Brain microvascular endothelial cell (primary cell): Measurements from ENCODE around the gene TMEM221.

ENCODE experiments used
- DNase-seq: peaks from one replicate; pipeline ENCODE4 v3.0.0-alpha.2; 2020
- H3K27ac ChIP-seq: fragments of 250-450 bp; sonication (Bioruptor Pico); 2 replicates; pipeline ENCODE4 v1.5.1; 2020; ENCODE audit warnings: mild to moderate bottlenecking, moderate library complexity
- H3K27me3 ChIP-seq: fragments of 250-450 bp; sonication (Bioruptor Pico); replicated peaks from 2 replicates; pipeline ENCODE4 v1.5.1; 2020; ENCODE audit warnings: mild to moderate bottlenecking
- H3K36me3 ChIP-seq: fragments of 250-450 bp; sonication (Bioruptor Pico); replicated peaks from 2 replicates; pipeline ENCODE4 v1.5.1; 2020; ENCODE audit warnings: mild to moderate bottlenecking
- H3K4me3 ChIP-seq: 2 replicates; pipeline ENCODE4 v1.5.1; 2011; ENCODE audit warnings: low read depth, mild to moderate bottlenecking, control low read depth, low read length, moderate library complexity
- in situ Hi-C: cut with HindIII; loops from 2 replicates; pipeline ENCODE4 v1.10.0; 2017; ENCODE audit warnings: low sequenced_read_pairs, low pct_ligation_motif_present
- TF ChIP-seq, protein P1 (sequence below): IDR thresholded peaks from 2 replicates; pipeline ENCODE4 v1.5.1; 2011; ENCODE audit warnings: low read depth, mild to moderate bottlenecking, moderate library complexity, low read length, control low read depth, inconsistent platforms; ENCODE audit errors: missing control alignments

The TMEM221 gene

GRCh38 chr19:17419621-17420474 lies 28.6 kb downstream of the TMEM221 start, which contains the start of gene MVB12A:
TSS of gene MVB12A (plus strand) at chr19:17420047. CDS start at chr19:17420136, 89 bp downstream.
- Histone ChIP-seq H3K4me3 (peak within 1 kb of the TSS; percentile 77), H3K27ac (peak within 1 kb of the TSS; percentile 35), H3K27me3 (no peaks in the 10 kb centered on the region), H3K36me3 (no peaks in the 10 kb centered on the region)
- in situ Hi-C loops: no loop called here
- DNase-seq: peak; percentile 98
- TF ChIP-seq, protein P1, sequence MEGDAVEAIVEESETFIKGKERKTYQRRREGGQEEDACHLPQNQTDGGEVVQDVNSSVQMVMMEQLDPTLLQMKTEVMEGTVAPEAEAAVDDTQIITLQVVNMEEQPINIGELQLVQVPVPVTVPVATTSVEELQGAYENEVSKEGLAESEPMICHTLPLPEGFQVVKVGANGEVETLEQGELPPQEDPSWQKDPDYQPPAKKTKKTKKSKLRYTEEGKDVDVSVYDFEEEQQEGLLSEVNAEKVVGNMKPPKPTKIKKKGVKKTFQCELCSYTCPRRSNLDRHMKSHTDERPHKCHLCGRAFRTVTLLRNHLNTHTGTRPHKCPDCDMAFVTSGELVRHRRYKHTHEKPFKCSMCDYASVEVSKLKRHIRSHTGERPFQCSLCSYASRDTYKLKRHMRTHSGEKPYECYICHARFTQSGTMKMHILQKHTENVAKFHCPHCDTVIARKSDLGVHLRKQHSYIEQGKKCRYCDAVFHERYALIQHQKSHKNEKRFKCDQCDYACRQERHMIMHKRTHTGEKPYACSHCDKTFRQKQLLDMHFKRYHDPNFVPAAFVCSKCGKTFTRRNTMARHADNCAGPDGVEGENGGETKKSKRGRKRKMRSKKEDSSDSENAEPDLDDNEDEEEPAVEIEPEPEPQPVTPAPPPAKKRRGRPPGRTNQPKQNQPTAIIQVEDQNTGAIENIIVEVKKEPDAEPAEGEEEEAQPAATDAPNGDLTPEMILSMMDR: no peak

- H3K4me3 ChIP-seq: peak overlapping the region; percentile 52
- no peaks in the 10 kb centered on the region for H3K36me3 ChIP-seq
- H3K27me3 ChIP-seq: peaks cover under 1% of the 10 kb centered on the region
- TF ChIP-seq, protein P1: no peak
- peak overlapping the region; percentile 35 for H3K27ac ChIP-seq
- in situ Hi-C loops: no loop called here
- no peak for DNase-seq
Measured at GRCh38 chr19:17419154-17419620, 29.3 kb downstream of the TMEM221 start.

- H3K27me3 ChIP-seq: peaks cover 3% of the 10 kb centered on the region
- H3K4me3 ChIP-seq: no peak overlapping the region
- no peak for DNase-seq
- no peaks in the 10 kb centered on the region for H3K36me3 ChIP-seq
- in situ Hi-C loops: no loop called here
- no peak overlapping the region for H3K27ac ChIP-seq
- TF ChIP-seq, protein P1: no peak
Measured at GRCh38 chr19:17418710-17419109, 29.8 kb downstream of the TMEM221 start.

GRCh38 chr19:17415121-17415520 lies 33.3 kb downstream of the TMEM221 start:
- Histone ChIP-seq H3K36me3 (no peaks in the 10 kb centered on the region), H3K27me3 (peaks cover 11% of the 10 kb centered on the region), H3K27ac (no peak overlapping the region), H3K4me3 (no peak overlapping the region)
- in situ Hi-C loops: no loop called here
- DNase-seq: no peak
- TF ChIP-seq, protein P1: no peak

DNA sequence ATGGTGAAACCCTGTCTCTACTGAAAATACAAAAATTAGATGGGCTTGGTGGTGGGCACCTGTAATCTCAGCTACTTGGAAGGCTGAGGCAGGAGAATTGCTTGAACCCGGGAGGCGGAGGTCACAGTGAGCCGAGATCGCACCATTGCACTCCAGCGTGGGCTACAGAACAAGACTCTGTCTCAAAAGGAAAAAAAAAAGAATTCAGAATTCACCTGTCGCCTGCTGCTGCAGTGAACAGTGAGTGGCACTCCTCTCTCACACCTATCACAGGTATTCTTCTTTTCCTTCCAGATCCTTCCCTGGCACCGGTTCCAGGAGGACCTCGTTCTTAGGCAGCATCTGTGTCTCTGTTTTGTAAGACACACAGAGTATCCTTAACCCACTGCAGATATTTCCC lies 34.4 kb downstream of the TMEM221 start:
- no peak overlapping the region for H3K27ac ChIP-seq
- H3K36me3 ChIP-seq: no peaks in the 10 kb centered on the region
- in situ Hi-C loops: no loop called here
- no peak for DNase-seq
- TF ChIP-seq, protein P1: no peak
- no peak overlapping the region for H3K4me3 ChIP-seq
- H3K27me3 ChIP-seq: peaks cover 11% of the 10 kb centered on the region
